ENCODE data around the gene WBP2. TPM values are rescaled to one million over a fixed set of nuclear protein-coding genes. Genes with fewer than 3 reads are reported as not detected.

The WBP2 gene
- total and polyA plus RNA-seq, 2 of the 13 experiments (the other 11 are each of a cell fraction or from before 2014, with no cell fraction given): 29.2 to 29.5 TPM

- TF ChIP-seq ZNF318 (CRISPR knock-in tag; IDR thresholded peaks at IDR 0.05): no peak
These were observed 34.7 kb downstream of the WBP2 start (continued) for GRCh38 chr17:75820094-75821080.

- ATAC-seq (no peak), DNase-seq (ENCODE audit: low spot score) (no peak), FAIRE-seq (no peak)
- Histone ChIP-seq H3K9me3 (ENCODE audit: low read length) (no peaks in the 10 kb centered on the region), H2AFZ (ENCODE audit: low read length) (no peak overlapping the region), H3K4me1 (ENCODE audit: insufficient read depth, low read length) (no peaks in the 10 kb centered on the region), H3K4me3 (replicated peaks in 1 of 3; ENCODE audit: insufficient read depth in 1 of 3, low read depth in 2 of 3, low read length in 3 of 3) (no peak overlapping the region), H3K9ac (ENCODE audit: insufficient read depth, low read depth, low read length) (no peak overlapping the region), H3K27ac (ENCODE audit: extremely low read length, insufficient read depth, low read length) (no peak overlapping the region), H3K4me2 (ENCODE audit: low read depth, low read length) (no peak overlapping the region), H4K20me1 (ENCODE audit: insufficient read depth, low read length) (no peaks in the 10 kb centered on the region), H3K27me3 (ENCODE audit: control insufficient read depth in 1 of 2, insufficient read depth in 2 of 2, low read length in 2 of 2) (no peaks in the 10 kb centered on the region), H3K79me2 (ENCODE audit: insufficient read depth, low read length) (no peaks in the 10 kb centered on the region), H3K36me3 (replicated peaks in 1 of 2; ENCODE audit: control insufficient read depth in 1 of 2, insufficient read depth in 2 of 2, low read length in 2 of 2) (peaks cover 51 to 90% of the 10 kb centered on the region in 2 experiments)
- 97% methylated on average over 14 of the region's 16 CpGs for WGBS (ENCODE audit: low lambda C conversion rate)
- in situ Hi-C loops (cut with HindIII; ENCODE audit: extremely low pct_ligation_motif_present, low pct_unique_long_range_greater_than_20kb) (no loop called here), intact Hi-C loops (cut with micrococcal nuclease; ENCODE audit: unreplicated experiment) (no loop called here)
- ChIA-PET POLR2A (no interaction called here), CTCF (ENCODE audit: low intra/inter-chr PET ratio, low total read pairs) (no interaction called here)
- BruUV-seq (replicated peaks): no TSS peak
- TF ChIP-seq AGO1 (IDR thresholded peaks at IDR 0.05; ENCODE audit: low read depth, low read length, poor library complexity, severe bottlenecking) (peak; percentile 32), NFAT5 (CRISPR knock-in tag; IDR thresholded peaks at IDR 0.05) (no peak), ZNF777 (CRISPR knock-in tag; IDR thresholded peaks at IDR 0.05) (no peak), AGO2 (optimal IDR thresholded peaks at IDR 0.05; ENCODE audit: low read depth, low read length) (peak; percentile 59), KAT8 (CRISPR knock-in tag; IDR thresholded peaks at IDR 0.05) (no peak), ZKSCAN1 (IDR thresholded peaks at IDR 0.05; ENCODE audit: low read length) (no peak), ZNF615 (CRISPR knock-in tag; IDR thresholded peaks at IDR 0.05; ENCODE audit: borderline replicate concordance) (no peak)
These were observed 35.5 kb downstream of the WBP2 start for GRCh38 chr17:75819678-75820077.

All from HepG2 (cell line).